NCI-H1417 treated with DMSO at 0.1 percent for 48 hours (cell line): ENCODE data around the gene NMD3.
A peak's percentile ranks its signal among the peaks of the same experiment; 100 is the strongest.

Experiments used
- DNase-seq: peaks from one replicate; lab custom pipeline; 2025; lab: John Stamatoyannopoulos, UW

The NMD3 gene

GRCh38 chr3:161231861-161232260 lies 10.8 kb downstream of the NMD3 start:
- DNase-seq: no peak

GRCh38 chr3:161233557-161233956 lies 12.4 kb downstream of the NMD3 start:
- no peak for DNase-seq

- no peak for DNase-seq
Observed at GRCh38 chr3:161236240-161236639, 15.1 kb downstream of the NMD3 start.

GRCh38 chr3:161239700-161240099 lies 18.6 kb downstream of the NMD3 start:
- no peak for DNase-seq

- DNase-seq: no peak
Observed at GRCh38 chr3:161244538-161244937, 23.4 kb downstream of the NMD3 start.

- DNase-seq: no peak
Observed at GRCh38 chr3:161247049-161247448, 25.9 kb downstream of the NMD3 start.

GRCh38 chr3:161250116-161250515 lies 29.0 kb downstream of the NMD3 start:
- no peak for DNase-seq

GRCh38 chr3:161251716-161252115 lies 30.6 kb downstream of the NMD3 start:
- no peak for DNase-seq

- no peak for DNase-seq
Observed at GRCh38 chr3:161252143-161252542, 31.0 kb downstream of the NMD3 start.

GRCh38 chr3:161253711-161254110 lies 32.6 kb downstream of the NMD3 start:
- DNase-seq: no peak

GRCh38 chr3:161254861-161255260 lies 33.8 kb downstream of the NMD3 start:
- DNase-seq: no peak

- no peak for DNase-seq
Observed at GRCh38 chr3:161263057-161263456, 41.9 kb downstream of the NMD3 start.

GRCh38 chr3:161264852-161265251 lies 43.7 kb downstream of the NMD3 start:
- DNase-seq: no peak

- no peak for DNase-seq
Observed at GRCh38 chr3:161265916-161266571, 44.9 kb downstream of the NMD3 start.

GRCh38 chr3:161266731-161267150 lies 45.6 kb downstream of the NMD3 start:
- peak; percentile 13 for DNase-seq

GRCh38 chr3:161267646-161268045 lies 46.5 kb downstream of the NMD3 start:
- no peak for DNase-seq

GRCh38 chr3:161268601-161269000 lies 47.5 kb downstream of the NMD3 start:
- DNase-seq: no peak

GRCh38 chr3:161270991-161271390 lies 49.9 kb downstream of the NMD3 start:
- DNase-seq: no peak

GRCh38 chr3:161271646-161272045 lies 50.5 kb downstream of the NMD3 start:
- no peak for DNase-seq

- DNase-seq: no peak
Observed at GRCh38 chr3:161272524-161272923, 51.4 kb downstream of the NMD3 start.

GRCh38 chr3:161273589-161274218 lies 52.6 kb downstream of the NMD3 start:
- peak; percentile 45 for DNase-seq

- DNase-seq: no peak
Observed at GRCh38 chr3:161274691-161275298, 53.7 kb downstream of the NMD3 start.

- DNase-seq: peak; percentile 50
Observed at GRCh38 chr3:161275919-161276318, 54.8 kb downstream of the NMD3 start.
